Measurements from ENCODE around the gene ZNF346. TPM values are rescaled to one million over a fixed set of nuclear protein-coding genes. Genes with fewer than 3 reads are reported as not detected.

ZNF346 gene
- total RNA-seq, 4 donors from 2014 or later: 8.5 to 13.3 (median 12.3) TPM

DNA sequence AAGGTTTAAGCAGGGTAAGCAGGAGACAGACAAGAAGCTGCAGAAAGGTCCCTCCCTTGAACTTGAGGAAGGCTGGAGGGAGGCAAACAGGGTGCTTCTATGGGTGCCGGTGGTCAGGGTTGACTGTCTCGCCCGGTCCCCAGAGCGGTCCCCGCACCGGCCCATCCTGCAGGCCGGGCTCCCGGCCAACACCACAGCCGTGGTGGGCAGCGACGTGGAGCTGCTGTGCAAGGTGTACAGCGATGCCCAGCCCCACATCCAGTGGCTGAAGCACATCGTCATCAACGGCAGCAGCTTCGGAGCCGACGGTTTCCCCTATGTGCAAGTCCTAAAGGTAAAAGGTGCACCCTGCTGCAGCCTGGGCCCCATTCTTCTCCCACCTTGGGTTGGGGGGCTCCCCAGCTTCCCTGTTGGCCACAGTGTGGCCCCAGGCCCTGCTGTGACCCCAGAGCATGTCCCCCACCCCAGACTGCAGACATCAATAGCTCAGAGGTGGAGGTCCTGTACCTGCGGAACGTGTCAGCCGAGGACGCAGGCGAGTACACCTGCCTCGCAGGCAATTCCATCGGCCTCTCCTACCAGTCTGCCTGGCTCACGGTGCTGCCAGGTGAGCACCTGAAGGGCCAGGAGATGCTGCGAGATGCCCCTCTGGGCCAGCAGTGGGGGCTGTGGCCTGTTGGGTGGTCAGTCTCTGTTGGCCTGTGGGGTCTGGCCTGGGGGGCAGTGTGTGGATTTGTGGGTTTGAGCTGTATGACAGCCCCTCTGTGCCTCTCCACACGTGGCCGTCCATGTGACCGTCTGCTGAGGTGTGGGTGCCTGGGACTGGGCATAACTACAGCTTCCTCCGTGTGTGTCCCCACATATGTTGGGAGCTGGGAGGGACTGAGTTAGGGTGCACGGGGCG, 69.9 kb downstream of the ZNF346 start:
- TF ChIP-seq, protein P1, sequence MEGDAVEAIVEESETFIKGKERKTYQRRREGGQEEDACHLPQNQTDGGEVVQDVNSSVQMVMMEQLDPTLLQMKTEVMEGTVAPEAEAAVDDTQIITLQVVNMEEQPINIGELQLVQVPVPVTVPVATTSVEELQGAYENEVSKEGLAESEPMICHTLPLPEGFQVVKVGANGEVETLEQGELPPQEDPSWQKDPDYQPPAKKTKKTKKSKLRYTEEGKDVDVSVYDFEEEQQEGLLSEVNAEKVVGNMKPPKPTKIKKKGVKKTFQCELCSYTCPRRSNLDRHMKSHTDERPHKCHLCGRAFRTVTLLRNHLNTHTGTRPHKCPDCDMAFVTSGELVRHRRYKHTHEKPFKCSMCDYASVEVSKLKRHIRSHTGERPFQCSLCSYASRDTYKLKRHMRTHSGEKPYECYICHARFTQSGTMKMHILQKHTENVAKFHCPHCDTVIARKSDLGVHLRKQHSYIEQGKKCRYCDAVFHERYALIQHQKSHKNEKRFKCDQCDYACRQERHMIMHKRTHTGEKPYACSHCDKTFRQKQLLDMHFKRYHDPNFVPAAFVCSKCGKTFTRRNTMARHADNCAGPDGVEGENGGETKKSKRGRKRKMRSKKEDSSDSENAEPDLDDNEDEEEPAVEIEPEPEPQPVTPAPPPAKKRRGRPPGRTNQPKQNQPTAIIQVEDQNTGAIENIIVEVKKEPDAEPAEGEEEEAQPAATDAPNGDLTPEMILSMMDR (IDR thresholded peaks at IDR 0.05; ENCODE audit: low read depth): no peak

DNA sequence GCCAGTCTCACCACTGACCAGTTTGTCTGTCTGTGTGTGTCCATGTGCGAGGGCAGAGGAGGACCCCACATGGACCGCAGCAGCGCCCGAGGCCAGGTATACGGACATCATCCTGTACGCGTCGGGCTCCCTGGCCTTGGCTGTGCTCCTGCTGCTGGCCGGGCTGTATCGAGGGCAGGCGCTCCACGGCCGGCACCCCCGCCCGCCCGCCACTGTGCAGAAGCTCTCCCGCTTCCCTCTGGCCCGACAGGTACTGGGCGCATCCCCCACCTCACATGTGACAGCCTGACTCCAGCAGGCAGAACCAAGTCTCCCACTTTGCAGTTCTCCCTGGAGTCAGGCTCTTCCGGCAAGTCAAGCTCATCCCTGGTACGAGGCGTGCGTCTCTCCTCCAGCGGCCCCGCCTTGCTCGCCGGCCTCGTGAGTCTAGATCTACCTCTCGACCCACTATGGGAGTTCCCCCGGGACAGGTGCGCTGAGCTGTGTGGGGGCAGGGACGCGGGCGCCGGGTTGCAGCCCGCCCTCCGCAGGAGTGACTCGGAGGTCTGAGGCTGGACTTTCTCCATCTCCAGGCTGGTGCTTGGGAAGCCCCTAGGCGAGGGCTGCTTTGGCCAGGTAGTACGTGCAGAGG, 70.7 kb downstream of the ZNF346 start:
- TF ChIP-seq, protein P1 (IDR thresholded peaks at IDR 0.05; ENCODE audit: low read depth): no peak

DNA sequence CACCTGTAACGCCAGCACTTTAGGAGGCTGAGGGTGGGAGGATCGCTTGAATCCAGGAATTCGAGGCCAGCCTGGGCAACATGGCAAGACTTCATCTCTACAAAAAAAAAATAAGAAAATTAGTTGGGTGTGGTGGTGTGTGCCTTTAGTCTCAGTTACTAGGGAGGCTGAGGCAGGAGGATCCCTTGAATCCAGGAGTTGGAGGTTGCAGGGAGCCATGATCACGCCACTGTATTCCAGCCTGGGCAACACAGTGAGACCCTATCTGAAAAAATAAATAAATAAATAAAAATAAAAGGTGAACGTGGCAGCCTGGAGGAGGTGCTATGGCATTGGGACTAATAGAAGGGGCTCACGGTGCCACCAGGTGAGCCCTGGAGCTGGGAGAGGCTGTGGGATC, 71.3 kb downstream of the ZNF346 start:
- TF ChIP-seq, protein P1 (IDR thresholded peaks at IDR 0.05; ENCODE audit: low read depth): no peak

DNA sequence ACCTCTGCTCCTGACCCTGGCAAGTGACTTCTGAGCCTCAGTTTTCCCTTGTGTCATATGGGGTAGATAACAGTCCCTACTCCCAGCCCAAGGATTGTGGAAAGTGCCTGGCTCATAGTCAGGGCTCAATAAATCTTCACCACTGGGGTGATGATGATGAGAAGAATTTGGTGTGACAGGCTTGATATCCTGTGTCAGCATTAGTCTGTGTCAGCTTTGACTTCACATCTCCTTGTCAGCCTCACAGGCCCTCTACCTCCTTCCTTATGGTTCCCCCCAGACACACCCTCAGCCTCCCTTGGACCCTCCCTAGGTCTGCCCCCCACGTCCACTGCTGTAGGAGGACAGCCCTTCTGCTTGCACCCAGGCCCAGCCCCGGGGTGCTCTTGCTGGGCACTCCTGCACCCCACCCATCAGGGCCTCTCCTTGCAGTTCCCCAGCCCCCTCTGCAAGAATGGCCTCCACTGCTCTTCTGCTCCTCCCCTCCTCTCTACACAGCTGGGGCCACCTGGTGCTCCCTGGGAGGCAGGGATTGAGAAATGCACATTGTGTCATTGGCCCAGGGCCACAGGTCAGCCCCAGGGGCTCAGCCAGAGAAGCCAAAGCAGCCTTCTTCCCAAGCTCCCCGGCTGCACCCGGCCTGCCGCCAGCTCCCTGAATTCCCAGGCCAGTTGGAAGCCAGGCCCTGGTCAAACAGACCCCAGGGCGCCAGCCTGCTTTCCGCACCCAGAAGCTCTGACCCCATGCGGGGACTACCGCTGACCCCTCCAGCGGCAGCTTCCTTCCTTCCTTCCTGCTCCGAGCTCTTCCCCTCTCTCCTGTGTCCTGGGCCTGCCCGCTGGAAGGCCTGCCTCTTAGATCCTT, 72.0 kb downstream of the ZNF346 start:
- TF ChIP-seq, protein P1 (IDR thresholded peaks at IDR 0.05; ENCODE audit: low read depth): no peak

DNA sequence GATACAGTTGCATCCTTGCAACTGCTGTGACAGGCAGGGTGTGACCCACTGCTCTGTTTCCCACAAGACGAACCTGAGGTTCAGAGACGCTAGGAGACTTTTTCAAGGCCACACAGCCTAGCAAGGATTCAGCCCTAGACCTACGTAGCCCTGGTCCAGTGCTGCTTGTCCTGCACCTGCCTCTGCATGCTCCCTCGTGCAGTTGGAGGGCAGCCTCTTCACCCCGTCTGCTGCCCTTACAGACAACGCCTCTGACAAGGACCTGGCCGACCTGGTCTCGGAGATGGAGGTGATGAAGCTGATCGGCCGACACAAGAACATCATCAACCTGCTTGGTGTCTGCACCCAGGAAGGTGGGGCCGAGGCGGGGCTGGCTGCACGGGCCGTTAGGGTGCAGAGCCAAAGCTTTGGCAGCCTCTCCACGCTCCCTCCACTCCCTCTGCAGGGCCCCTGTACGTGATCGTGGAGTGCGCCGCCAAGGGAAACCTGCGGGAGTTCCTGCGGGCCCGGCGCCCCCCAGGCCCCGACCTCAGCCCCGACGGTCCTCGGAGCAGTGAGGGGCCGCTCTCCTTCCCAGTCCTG, 72.7 kb downstream of the ZNF346 start:
- TF ChIP-seq, protein P1 (IDR thresholded peaks at IDR 0.05; ENCODE audit: low read depth): no peak

DNA sequence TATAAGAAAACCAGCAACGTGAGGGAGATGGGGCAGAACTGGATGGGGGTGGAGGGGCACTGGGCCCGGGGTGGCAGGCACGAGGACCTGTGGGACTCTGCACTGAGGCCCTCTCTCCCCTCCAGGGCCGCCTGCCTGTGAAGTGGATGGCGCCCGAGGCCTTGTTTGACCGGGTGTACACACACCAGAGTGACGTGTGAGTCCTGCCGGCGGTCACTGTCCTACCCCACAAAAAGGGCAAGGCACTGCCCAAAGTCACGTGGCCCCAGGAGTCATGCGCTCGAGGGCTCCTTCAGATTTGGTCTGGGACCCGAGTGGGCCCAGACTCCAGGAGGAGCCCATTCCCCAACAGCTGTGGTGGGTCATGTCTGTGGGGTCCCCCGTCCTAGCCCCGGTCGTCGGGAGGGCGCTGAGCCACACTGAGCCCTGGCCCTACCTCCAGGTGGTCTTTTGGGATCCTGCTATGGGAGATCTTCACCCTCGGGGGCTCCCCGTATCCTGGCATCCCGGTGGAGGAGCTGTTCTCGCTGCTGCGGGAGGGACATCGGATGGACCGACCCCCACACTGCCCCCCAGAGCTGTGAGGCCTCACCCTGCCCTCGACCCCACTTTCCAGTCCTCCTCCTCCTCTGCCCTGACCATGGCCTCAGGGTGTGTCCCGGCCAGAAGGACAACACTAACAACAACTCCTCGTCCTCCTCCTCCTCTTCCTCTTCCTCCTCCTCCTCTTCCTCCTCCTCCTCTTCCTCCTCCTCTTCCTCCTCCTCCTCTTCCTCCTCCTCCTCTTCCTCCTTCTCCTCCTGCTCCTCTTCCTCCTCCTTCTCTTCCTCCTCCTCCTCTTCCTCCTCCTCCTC, 73.9 kb downstream of the ZNF346 start:
- TF ChIP-seq, protein P1 (IDR thresholded peaks at IDR 0.05; ENCODE audit: low read depth): no peak
